Dermis lymphatic vessel endothelial cell (primary cell): Measurements from ENCODE around the gene MEIOSIN. TPM values are rescaled to one million over a fixed set of nuclear protein-coding genes. Genes with fewer than 3 reads are reported as not detected.

Experiments
- total RNA-seq: library from RNA; depleted of rRNA; stranded (reverse); fragments of >200 nt; gene quantifications from 2 replicates; pipeline ENCODE4 v1.2.1, GENCODE V29; 2014

The MEIOSIN gene
- not detected in 2 replicates for total RNA-seq

GRCh38 chr19:45733160-45733810 is at the start of gene MEIOSIN:
Gene MEIOSIN, plus strand, starts transcription at chr19:45733439. Its CDS starts 1,938 bp downstream, at chr19:45735377.

DNA sequence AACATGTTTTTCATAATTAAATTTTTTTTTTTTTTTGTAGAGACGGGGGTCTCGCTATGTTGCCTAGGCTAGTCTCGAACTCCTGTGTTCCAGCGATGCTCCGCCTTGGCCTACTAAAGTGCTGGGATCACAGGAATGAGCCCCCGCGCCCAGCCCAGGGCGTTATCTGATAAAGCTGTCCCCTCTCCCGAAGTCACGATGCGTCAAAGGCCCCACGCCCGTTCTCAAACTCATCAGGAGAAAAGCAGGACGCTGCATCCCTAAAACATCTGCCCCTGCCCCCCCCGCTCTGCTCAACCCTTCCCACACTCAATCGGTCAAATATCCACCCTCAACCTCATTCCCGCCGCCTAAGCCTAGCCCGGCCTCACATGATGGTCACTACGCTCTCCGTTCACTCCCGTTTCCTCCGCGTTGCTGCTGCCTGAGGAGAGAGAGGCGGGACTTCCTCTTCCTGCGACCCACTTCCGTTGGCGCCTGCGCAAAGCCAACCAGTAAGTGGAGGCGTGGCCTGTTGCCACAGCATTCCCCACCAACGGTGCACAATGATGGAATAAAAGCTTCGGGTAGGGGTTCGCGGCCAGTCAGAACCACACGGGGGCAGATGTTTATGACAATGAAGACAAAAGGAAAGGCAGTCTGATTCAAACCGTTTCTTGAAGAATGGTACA is 41.6 kb upstream of the MEIOSIN start, which contains the start of gene SNRPD2:
Gene SNRPD2, minus strand, starts transcription at position 438 of the 671 bp plus-strand sequence. Its CDS starts 65 bp downstream, at position 373.

GRCh38 chr19:45692187-45693105 is 40.8 kb upstream of the MEIOSIN start, which contains the start of gene QPCTL:
Gene QPCTL, plus strand, starts transcription at chr19:45692666. Its CDS starts 38 bp downstream, at chr19:45692704.

GRCh38 chr19:45730368-45731288 is 2.6 kb upstream of the MEIOSIN start, which contains the start of gene FBXO46:
Gene FBXO46, minus strand, starts transcription at chr19:45730896. Its CDS starts 17,401 bp downstream, at chr19:45713495.

DNA sequence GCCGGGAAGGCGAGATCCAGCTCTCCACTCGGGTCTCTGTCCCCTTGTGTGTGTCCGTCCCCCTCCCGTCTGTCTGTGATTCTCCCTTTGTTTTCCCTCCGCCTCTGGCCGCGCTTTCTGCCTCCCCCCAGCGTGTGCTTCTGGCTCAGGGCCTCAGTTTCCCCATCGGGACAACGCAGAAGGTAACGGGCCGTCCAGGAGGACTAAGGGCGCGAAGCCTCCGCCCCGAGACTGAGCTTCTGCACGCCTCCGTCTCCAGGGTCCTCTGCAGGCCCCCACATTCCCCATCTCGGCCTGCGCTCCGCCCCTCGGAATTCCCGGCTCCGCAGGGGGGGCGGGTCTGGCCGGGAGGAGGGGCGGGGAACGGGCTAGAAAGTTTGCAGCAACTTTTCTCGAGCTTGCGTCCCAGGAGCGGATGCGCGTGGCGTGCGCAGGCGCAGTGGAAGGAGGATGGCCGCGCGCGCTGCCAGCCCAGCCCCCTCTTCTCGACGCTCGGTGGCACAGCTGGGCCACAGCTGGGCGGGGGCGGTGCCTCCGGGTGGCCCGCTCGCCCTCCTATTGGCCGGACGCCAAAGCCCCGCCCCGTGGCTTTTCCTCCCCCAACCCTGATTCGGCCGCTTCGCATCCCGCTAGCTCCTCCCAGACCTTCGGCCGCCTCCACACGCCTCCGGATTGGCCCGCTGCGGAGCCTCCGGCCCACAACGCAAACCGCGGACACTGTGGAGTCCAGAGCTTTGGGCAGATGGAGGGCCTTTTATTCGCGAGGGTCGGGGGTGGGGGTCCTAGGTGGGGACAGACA is 35.9 kb downstream of the MEIOSIN start, which contains the start of gene SIX5:
Gene SIX5, minus strand, starts transcription at position 269 of the 799 bp plus-strand sequence. CDS start 408 bp downstream, outside the sequence.

DNA sequence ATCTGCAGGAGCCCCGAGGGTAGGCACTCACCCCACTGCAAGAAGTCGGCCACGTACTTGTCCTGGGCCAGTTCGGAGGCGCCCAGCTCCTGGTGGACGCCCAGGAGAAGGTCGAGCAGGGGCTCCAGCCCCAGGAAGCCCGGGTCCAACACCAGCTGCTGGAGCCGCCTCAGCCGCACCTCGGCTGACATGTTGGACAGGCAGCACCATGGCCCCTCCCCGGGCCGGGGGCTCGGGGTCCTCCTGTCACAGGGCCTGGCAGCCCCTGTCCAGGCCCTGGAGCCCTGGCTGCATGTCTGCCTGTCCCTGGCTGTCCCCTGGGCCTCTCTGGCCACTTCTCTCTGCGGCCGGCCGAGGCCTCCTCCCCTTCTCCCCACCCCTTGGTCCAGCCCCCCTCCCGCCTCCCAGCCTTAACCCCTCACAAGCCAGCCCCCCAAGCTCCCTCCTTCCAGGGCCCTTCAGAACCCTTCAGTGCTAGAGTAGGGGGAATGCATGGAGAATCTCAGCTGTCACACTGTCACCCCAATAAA is 49.0 kb downstream of the MEIOSIN start, which contains the start of gene DMPK:
Gene DMPK, minus strand, starts transcription at position 329 of the 530 bp plus-strand sequence. Its CDS starts 138 bp downstream, at position 191.

GRCh38 chr19:45792470-45793177 is 59.4 kb downstream of the MEIOSIN start, which contains the start of gene DMWD:
Gene DMWD, minus strand, starts transcription at chr19:45792845. Its CDS starts 89 bp downstream, at chr19:45792756.

Other genes starting within 250 kb of the MEIOSIN start
- gene RTN2, start 236.4 kb upstream of the MEIOSIN start, total RNA-seq, result 8.8 and 15.4 TPM in 2 replicates
- 0.52 and 0.54 TPM in 2 replicates for gene PPM1N, start 235.0 kb upstream of the MEIOSIN start, total RNA-seq
- 42.6 and 49.3 TPM in 2 replicates for gene VASP, start 226.0 kb upstream of the MEIOSIN start, total RNA-seq
- gene OPA3, start 148.6 kb upstream of the MEIOSIN start, total RNA-seq, result 4.9 and 5.2 TPM in 2 replicates
- gene GPR4, start 131.2 kb upstream of the MEIOSIN start, total RNA-seq, result 0.86 and 1.3 TPM in 2 replicates
- gene EML2, start 94.0 kb upstream of the MEIOSIN start, total RNA-seq, result 12.8 and 15.8 TPM in 2 replicates
- under 0.01 TPM in 2 replicates for gene GIPR, start 65.2 kb upstream of the MEIOSIN start, total RNA-seq
- 272 and 414 TPM in 2 replicates for gene SNRPD2, start 41.5 kb upstream of the MEIOSIN start, total RNA-seq
- gene QPCTL, start 40.8 kb upstream of the MEIOSIN start, total RNA-seq, result 5.2 and 8.1 TPM in 2 replicates
- 3.5 and 4.8 TPM in 2 replicates for gene FBXO46, start 2.5 kb upstream of the MEIOSIN start, total RNA-seq
- gene SIX5, start 35.8 kb downstream of the MEIOSIN start, total RNA-seq, result 4.1 and 4.6 TPM in 2 replicates
- gene DMPK, start 49.1 kb downstream of the MEIOSIN start, total RNA-seq, result 5.6 and 6.1 TPM in 2 replicates
- 19.3 and 21.1 TPM in 2 replicates for gene DMWD, start 59.4 kb downstream of the MEIOSIN start, total RNA-seq
- under 0.01 and 0.11 TPM in 2 replicates for gene RSPH6A, start 81.9 kb downstream of the MEIOSIN start, total RNA-seq
- 24.0 and 24.1 TPM in 2 replicates for gene SYMPK, start 129.7 kb downstream of the MEIOSIN start, total RNA-seq
- 0.09 TPM in 1 of 2 replicates, not detected in the other for gene FOXA3, start 130.9 kb downstream of the MEIOSIN start, total RNA-seq
- gene IRF2BP1, start 152.7 kb downstream of the MEIOSIN start, total RNA-seq, result 16.6 and 18.0 TPM in 2 replicates
- gene MYPOP, start 169.2 kb downstream of the MEIOSIN start, total RNA-seq, result 0.76 and 0.86 TPM in 2 replicates
- not detected in 2 replicates for gene NANOS2, start 181.3 kb downstream of the MEIOSIN start, total RNA-seq
- 3.7 and 6.4 TPM in 2 replicates for gene NOVA2, start 240.4 kb downstream of the MEIOSIN start, total RNA-seq